HEK293T (cell line): ENCODE results near the gene AKR1B1.
"Not testable (repeated sequence)": the region's sequence is repeated elsewhere in the genome, so short reads cannot be mapped to it uniquely, and the experiment has no call there.

Source experiments
- CTCF ChIA-PET: fragments of 350-600 bp; formaldehyde crosslinking; extraction: SDS; loops from one replicate; lab custom pipeline; 2021; ENCODE audit warnings: antibody characterized with exemption, inconsistent platforms; lab: Yijun Ruan, JAX
- POLR2A ChIA-PET: fragments of 350-600 bp; formaldehyde crosslinking; extraction: SDS; loops from one replicate; lab custom pipeline; 2020; ENCODE audit warnings: antibody characterized with exemption, inconsistent platforms; lab: Yijun Ruan, JAX
- DNase-seq: peaks from one replicate; pipeline ENCODE4 v3.0.0; 2012; ENCODE audit warnings: mixed read lengths; ENCODE audit errors: extremely low spot score
- ARNT ChIP-seq: fragments of 450-650 bp; IDR thresholded peaks from 2 replicates; pipeline ENCODE4 v1.6.1; 2017; ENCODE audit warnings: mild to moderate bottlenecking
- BHLHE40 ChIP-seq: fragments of 450-650 bp; IDR thresholded peaks from 2 replicates; pipeline ENCODE4 v1.6.1; 2016; ENCODE audit warnings: mild to moderate bottlenecking, moderate library complexity, borderline replicate concordance
- CTBP1 ChIP-seq: fragments of 450-650 bp; IDR thresholded peaks from 2 replicates; pipeline ENCODE4 v1.6.1; 2016; ENCODE audit warnings: borderline replicate concordance
- ELF4 ChIP-seq: fragments of 450-650 bp; IDR thresholded peaks from 2 replicates; pipeline ENCODE4 v1.6.1; 2017; ENCODE audit warnings: antibody characterized with exemption
- FOXA1 ChIP-seq: fragments of 450-650 bp; IDR thresholded peaks from 2 replicates; pipeline ENCODE4 v1.6.1; 2016; ENCODE audit warnings: mild to moderate bottlenecking
- FOXK2 ChIP-seq: fragments of 450-650 bp; IDR thresholded peaks from 2 replicates; pipeline ENCODE4 v1.6.1; 2016; ENCODE audit warnings: mild to moderate bottlenecking
- FOXM1 ChIP-seq: fragments of 450-650 bp; IDR thresholded peaks from 2 replicates; pipeline ENCODE4 v1.6.1; 2017; ENCODE audit warnings: mild to moderate bottlenecking, borderline replicate concordance
- HDGF ChIP-seq: fragments of 450-650 bp; IDR thresholded peaks from 2 replicates; pipeline ENCODE4 v1.6.1; 2017; ENCODE audit warnings: antibody characterized with exemption, borderline replicate concordance
- L3MBTL2 ChIP-seq: fragments of 450-650 bp; conservative IDR thresholded peaks from 2 replicates; pipeline ENCODE4 v1.6.1; 2016; ENCODE audit warnings: mild to moderate bottlenecking
- LEF1 ChIP-seq: fragments of 450-650 bp; IDR thresholded peaks from 2 replicates; pipeline ENCODE4 v1.6.1; 2017; ENCODE audit warnings: mild to moderate bottlenecking, borderline replicate concordance
- NFRKB ChIP-seq: fragments of 450-650 bp; IDR thresholded peaks from 2 replicates; pipeline ENCODE4 v1.6.1; 2016; ENCODE audit warnings: mild to moderate bottlenecking, moderate library complexity
- PKNOX1 ChIP-seq: fragments of 450-650 bp; IDR thresholded peaks from 2 replicates; pipeline ENCODE4 v1.6.1; 2016
- SP1 ChIP-seq: fragments of 450-650 bp; IDR thresholded peaks from 2 replicates; pipeline ENCODE4 v1.6.1; 2017
- SUZ12 ChIP-seq: fragments of 450-650 bp; IDR thresholded peaks from 2 replicates; pipeline ENCODE4 v1.6.1; 2016; ENCODE audit warnings: mild to moderate bottlenecking
- TARDBP ChIP-seq: fragments of 450-650 bp; IDR thresholded peaks from 2 replicates; pipeline ENCODE4 v1.6.1; 2016
- ZNF384 ChIP-seq: fragments of 450-650 bp; IDR thresholded peaks from 2 replicates; pipeline ENCODE4 v1.6.1; 2016

AKR1B1 gene

GRCh38 chr7:134500406-134500805 is 41.5 kb upstream of the AKR1B1 start:
- DNase-seq = no peak
- CTCF ChIA-PET = no interaction called here
- POLR2A ChIA-PET = interaction anchor here (0.8 kb wide), 1 partner anchor 20 kb away, joined by 3 read pairs; no protein-coding TSS in a partner anchor
- TF ChIP-seq FOXK2 (no peak), SUZ12 (no peak), PKNOX1 (no peak), BHLHE40 (no peak), TARDBP (no peak)

- ChIA-PET CTCF (no interaction called here), POLR2A (no interaction called here)
- TF ChIP-seq PKNOX1 (no peak), BHLHE40 (no peak), SUZ12 (no peak), HDGF (no peak), NFRKB (no peak), SP1 (no peak), ZNF384 (no peak), CTBP1 (no peak), ELF4 (no peak), ARNT (no peak), FOXM1 (no peak), TARDBP (no peak), FOXA1 (no peak), LEF1 (no peak), L3MBTL2 (no peak)
- no peak for DNase-seq
Measured at GRCh38 chr7:134495546-134495945, 36.6 kb upstream of the AKR1B1 start.

GRCh38 chr7:134493091-134493490 is 34.2 kb upstream of the AKR1B1 start:
- no peak for DNase-seq
- CTCF ChIA-PET = no interaction called here
- TF ChIP-seq HDGF (no peak), ARNT (no peak), L3MBTL2 (no peak)
- POLR2A ChIA-PET = no interaction called here

GRCh38 chr7:134487721-134488120 is 28.8 kb upstream of the AKR1B1 start:
- CTCF ChIA-PET = not testable (repeated sequence)

GRCh38 chr7:134485203-134485602 is 26.3 kb upstream of the AKR1B1 start:
- no peak for DNase-seq
- no peak for TF ChIP-seq CTBP1
- TF ChIP-seq SUZ12 = no peak
- TF ChIP-seq ARNT = no peak
- TF ChIP-seq FOXA1 = no peak
- no peak for TF ChIP-seq LEF1
- ChIA-PET CTCF (no interaction called here), POLR2A (no interaction called here)

More at GRCh38 chr7:134487721-134488120, 28.8 kb upstream of the AKR1B1 start:
- POLR2A ChIA-PET, DNase-seq: not testable (repeated sequence)

GRCh38 chr7:134483296-134483695 is 24.4 kb upstream of the AKR1B1 start:
- POLR2A ChIA-PET = no interaction called here
- DNase-seq = no peak
- CTCF ChIA-PET = no interaction called here
- TF ChIP-seq SUZ12 (no peak), PKNOX1 (no peak)

- ChIA-PET POLR2A (no interaction called here), CTCF (no interaction called here)
Measured at GRCh38 chr7:134482858-134483257, 24.0 kb upstream of the AKR1B1 start.

GRCh38 chr7:134481167-134481566 is 22.3 kb upstream of the AKR1B1 start:
- TF ChIP-seq FOXK2 (no peak), L3MBTL2 (no peak), SP1 (no peak), BHLHE40 (no peak), ELF4 (no peak), TARDBP (no peak), NFRKB (no peak), ARNT (no peak), FOXA1 (no peak), HDGF (no peak)
- ChIA-PET CTCF (interaction anchor here (0.9 to 4.1 kb wide), 2 partner anchors 23 to 30 kb away, joined by 4 to 18 read pairs; partner anchors contain the start of gene AKR1B1), POLR2A (interaction anchor here (1.5 to 2.4 kb wide), 2 partner anchors 20 to 23 kb away, joined by 3 to 14 read pairs; partner anchors contain the start of gene AKR1B1)
- DNase-seq = no peak

More at GRCh38 chr7:134482858-134483257, 24.0 kb upstream of the AKR1B1 start:
- DNase-seq = no peak
- TF ChIP-seq NFRKB (no peak), ELF4 (no peak)
